ENCODE data around the gene CST8. TPM values are rescaled to one million over a fixed set of nuclear protein-coding genes. Genes with fewer than 3 reads are reported as not detected.

Gene CST8
- total RNA-seq, 1 donor from 2014 or later: not detected

GRCh38 chr20:23534801-23535593 is 44.1 kb downstream of the CST8 start:
- no peaks in the 10 kb centered on the region for H3K9me3 Mint-ChIP-seq
- H3K4me3 Mint-ChIP-seq: no peak overlapping the region
- H3K4me1 Mint-ChIP-seq (ENCODE audit: unreplicated experiment): no peaks in the 10 kb centered on the region
- no peak for DNase-seq (ENCODE audit: extremely low spot score, unreplicated experiment)
- no peaks in the 10 kb centered on the region for H3K36me3 Mint-ChIP-seq
- peaks cover 3% of the 10 kb centered on the region for H3K27me3 Mint-ChIP-seq
- H3K27ac Mint-ChIP-seq: no peak overlapping the region
- TF ChIP-seq, protein P1, sequence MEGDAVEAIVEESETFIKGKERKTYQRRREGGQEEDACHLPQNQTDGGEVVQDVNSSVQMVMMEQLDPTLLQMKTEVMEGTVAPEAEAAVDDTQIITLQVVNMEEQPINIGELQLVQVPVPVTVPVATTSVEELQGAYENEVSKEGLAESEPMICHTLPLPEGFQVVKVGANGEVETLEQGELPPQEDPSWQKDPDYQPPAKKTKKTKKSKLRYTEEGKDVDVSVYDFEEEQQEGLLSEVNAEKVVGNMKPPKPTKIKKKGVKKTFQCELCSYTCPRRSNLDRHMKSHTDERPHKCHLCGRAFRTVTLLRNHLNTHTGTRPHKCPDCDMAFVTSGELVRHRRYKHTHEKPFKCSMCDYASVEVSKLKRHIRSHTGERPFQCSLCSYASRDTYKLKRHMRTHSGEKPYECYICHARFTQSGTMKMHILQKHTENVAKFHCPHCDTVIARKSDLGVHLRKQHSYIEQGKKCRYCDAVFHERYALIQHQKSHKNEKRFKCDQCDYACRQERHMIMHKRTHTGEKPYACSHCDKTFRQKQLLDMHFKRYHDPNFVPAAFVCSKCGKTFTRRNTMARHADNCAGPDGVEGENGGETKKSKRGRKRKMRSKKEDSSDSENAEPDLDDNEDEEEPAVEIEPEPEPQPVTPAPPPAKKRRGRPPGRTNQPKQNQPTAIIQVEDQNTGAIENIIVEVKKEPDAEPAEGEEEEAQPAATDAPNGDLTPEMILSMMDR (conservative IDR thresholded peaks at IDR 0.05): no peak

GRCh38 chr20:23536328-23536974 is 45.5 kb downstream of the CST8 start:
- Mint-ChIP-seq H3K4me3 (no peak overlapping the region), H3K36me3 (no peaks in the 10 kb centered on the region), H3K27ac (no peak overlapping the region), H3K4me1 (ENCODE audit: unreplicated experiment) (no peaks in the 10 kb centered on the region), H3K27me3 (peaks cover 3% of the 10 kb centered on the region), H3K9me3 (no peaks in the 10 kb centered on the region)
- TF ChIP-seq, protein P1 (conservative IDR thresholded peaks at IDR 0.05): no peak
- no peak for DNase-seq (ENCODE audit: extremely low spot score, unreplicated experiment)

- DNase-seq (ENCODE audit: extremely low spot score, unreplicated experiment): no peak
- Mint-ChIP-seq H3K36me3 (no peaks in the 10 kb centered on the region), H3K4me1 (ENCODE audit: unreplicated experiment) (no peaks in the 10 kb centered on the region), H3K4me3 (no peak overlapping the region), H3K9me3 (no peaks in the 10 kb centered on the region), H3K27me3 (peaks cover 3% of the 10 kb centered on the region), H3K27ac (no peak overlapping the region)
- TF ChIP-seq, protein P1 (conservative IDR thresholded peaks at IDR 0.05): no peak
Measured at GRCh38 chr20:23537030-23537429, 46.1 kb downstream of the CST8 start.

DNA sequence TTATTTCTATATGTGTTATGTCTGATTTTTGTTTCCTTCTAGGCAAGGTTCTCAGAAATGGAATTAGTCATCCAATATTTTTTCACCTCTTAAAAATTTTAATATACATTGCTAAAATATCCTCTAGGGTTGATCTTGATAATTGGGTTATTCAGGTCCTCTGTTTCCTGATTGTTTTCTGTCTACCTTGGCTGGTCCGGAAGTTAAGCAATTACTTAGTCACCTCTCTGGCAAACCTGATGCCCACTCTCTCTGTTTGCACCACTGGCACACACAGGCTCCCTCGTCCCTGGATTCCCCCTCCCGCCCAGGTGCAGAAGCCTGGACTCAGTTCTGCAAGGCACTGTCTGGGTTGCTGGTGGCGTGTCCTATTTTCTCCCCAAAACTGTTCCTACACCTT is 49.7 kb downstream of the CST8 start:
- TF ChIP-seq, protein P1 (conservative IDR thresholded peaks at IDR 0.05): no peak
- H3K4me1 Mint-ChIP-seq (ENCODE audit: unreplicated experiment): no peaks in the 10 kb centered on the region
- no peak overlapping the region for H3K27ac Mint-ChIP-seq
- no peak for DNase-seq (ENCODE audit: extremely low spot score, unreplicated experiment)
- peaks cover 6% of the 10 kb centered on the region for H3K27me3 Mint-ChIP-seq
- H3K9me3 Mint-ChIP-seq: no peaks in the 10 kb centered on the region
- H3K4me3 Mint-ChIP-seq: no peak overlapping the region
- H3K36me3 Mint-ChIP-seq: no peaks in the 10 kb centered on the region

DNA sequence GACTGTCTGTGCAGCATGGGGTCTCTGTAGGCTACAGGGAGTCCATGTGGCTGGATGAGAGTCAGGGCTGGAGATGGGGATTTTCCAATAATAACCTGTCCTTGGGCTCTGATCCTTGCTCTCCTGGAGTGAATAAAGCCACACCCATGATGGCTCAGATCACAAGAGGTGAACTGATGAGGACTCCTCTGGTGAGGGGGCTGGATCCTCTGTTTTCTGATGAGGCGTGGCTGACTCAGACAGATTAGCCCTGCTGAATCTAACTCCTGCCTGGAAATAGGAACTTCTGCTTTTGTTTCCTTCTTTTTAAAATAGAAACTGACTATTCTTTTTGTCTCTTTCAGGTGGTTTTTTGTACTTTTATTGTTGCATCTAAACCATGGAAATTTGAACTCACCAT is 50.4 kb downstream of the CST8 start:
- no peaks in the 10 kb centered on the region for H3K4me1 Mint-ChIP-seq (ENCODE audit: unreplicated experiment)
- no peaks in the 10 kb centered on the region for H3K36me3 Mint-ChIP-seq
- no peak for DNase-seq (ENCODE audit: extremely low spot score, unreplicated experiment)
- no peak overlapping the region for H3K4me3 Mint-ChIP-seq
- H3K27ac Mint-ChIP-seq: no peak overlapping the region
- H3K27me3 Mint-ChIP-seq: peaks cover 6% of the 10 kb centered on the region
- TF ChIP-seq, protein P1 (conservative IDR thresholded peaks at IDR 0.05): no peak
- no peaks in the 10 kb centered on the region for H3K9me3 Mint-ChIP-seq

Data from type B pancreatic cell (in vitro differentiated cells).